Testis (tissue), 2 donors: Measurements from ENCODE around the gene OPN1LW.
"Not testable (repeated sequence)": the region's sequence is repeated elsewhere in the genome, so short reads cannot be mapped to it uniquely, and the experiment has no call there.

Experiments
- CTCF ChIP-seq, 3 experiments: fragments of 450-650 bp in 2 of 3; fragments of 200-600 bp in 1 of 3; sonication (generic) in 1 of 3; IDR thresholded peaks; one replicate each; pipeline ENCODE4 v1.5.1; 2016 to 2019; ENCODE audit warnings: antibody characterized with exemption in 3 of 3, mild to moderate bottlenecking in 2 of 3, moderate library complexity in 1 of 3
- POLR2A ChIP-seq: fragments of 450-650 bp; IDR thresholded peaks from one replicate; pipeline ENCODE4 v1.6.1; 2017; ENCODE audit warnings: antibody characterized with exemption, mild to moderate bottlenecking, moderate library complexity

GRCh38 chrX:154192846-154193245, 48.8 kb downstream of the OPN1LW start:
- TF ChIP-seq CTCF (IDR thresholded peaks at IDR 0.05); POLR2A: not testable (repeated sequence)
